Spleen (tissue), 11 donors: ENCODE results near the gene OR5J2. TPM values are rescaled to one million over a fixed set of nuclear protein-coding genes. Genes with fewer than 3 reads are reported as not detected.

Experiments
- DNase-seq: peaks from one replicate; pipeline ENCODE4 v3.0.0-alpha.2; 2020
- H3K27ac ChIP-seq, 8 donors: fragments of 200-600 bp; sonication (generic) in 7 of 8; 1 replicate in 4 of 8; 2 replicates in 4 of 8; pipeline versions ENCODE4 v1.5.0 to v1.8.0; 2016 to 2021; ENCODE audit warnings: inconsistent platforms in 4 of 8, mild to moderate bottlenecking in 4 of 8, moderate library complexity in 1 of 8
- H3K27me3 ChIP-seq, 7 donors: fragments of 200-600 bp; sonication (generic) in 6 of 7; replicated peaks in 1 of 7; 1 replicate in 4 of 7; 2 replicates in 3 of 7; pipeline versions ENCODE4 v1.5.0 to v1.8.0; 2016 to 2021; ENCODE audit warnings: inconsistent platforms in 3 of 7, mild to moderate bottlenecking in 1 of 7
- H3K36me3 ChIP-seq, 6 donors: fragments of 200-600 bp; sonication (generic) in 5 of 6; 1 replicate in 4 of 6; 2 replicates in 2 of 6; pipeline versions ENCODE4 v1.5.0 to v1.8.0; 2016 to 2021; ENCODE audit warnings: inconsistent platforms in 2 of 6
- H3K4me1 ChIP-seq, 6 donors: fragments of 200-600 bp; sonication (generic) in 5 of 6; 1 replicate in 3 of 6; 2 replicates in 3 of 6; pipeline versions ENCODE4 v1.5.0 to v1.8.0; 2016 to 2021; ENCODE audit warnings: inconsistent platforms in 3 of 6
- H3K4me3 ChIP-seq, 8 donors: fragments of 200-600 bp; sonication (generic) in 7 of 8; 1 replicate in 4 of 8; 2 replicates in 4 of 8; pipeline versions ENCODE4 v1.5.0 to v1.8.0; 2016 to 2021; ENCODE audit warnings: inconsistent platforms in 4 of 8, mild to moderate bottlenecking in 4 of 8, moderate library complexity in 2 of 8
- H3K9me3 ChIP-seq, 8 donors: fragments of 200-600 bp; sonication (generic) in 7 of 8; 1 replicate in 4 of 8; 2 replicates in 4 of 8; pipeline versions ENCODE4 v1.5.0 to v1.8.0; 2016 to 2021; ENCODE audit warnings: inconsistent platforms in 4 of 8
- CTCF ChIP-seq, 11 experiments: fragments of 200-600 bp in 7 of 11; fragments of 450-650 bp in 4 of 11; sonication (generic) in 4 of 11; IDR thresholded peaks in 8 of 11; conservative IDR thresholded peaks in 3 of 11; 1 replicate in 7 of 11; 2 replicates in 4 of 11; pipeline versions ENCODE4 v1.4.0 to v1.8.0; 2016 to 2021; ENCODE audit warnings: antibody characterized with exemption in 11 of 11, inconsistent platforms in 4 of 11, mild to moderate bottlenecking in 1 of 11
- POLR2A ChIP-seq, 3 donors: fragments of 450-650 bp; IDR thresholded peaks; one replicate each; pipeline ENCODE4 v1.5.1; 2017; ENCODE audit warnings: antibody characterized with exemption in 3 of 3, mild to moderate bottlenecking in 1 of 3
- POLR2AphosphoS5 ChIP-seq, 3 donors: sonication (generic); formaldehyde crosslinking; IDR thresholded peaks; one replicate each; pipeline ENCODE4 v1.5.1; 2017; ENCODE audit warnings: antibody characterized with exemption in 3 of 3
- WGBS, 5 donors: extraction: QIAGEN DNeasy Blood & Tissue Kit in 3 of 5; methylation state at CpG; one replicate each; pipeline versions ENCODE4 v1.1.5 to v1.1.7; 2013 to 2018; 5-methylcytosine and 5-hydroxymethylcytosine counted together
- intact Hi-C: fragments of 100-400 bp; cut with DNase I; formaldehyde crosslinking; loops from one replicate; pipeline ENCODE4 v1.15.0; 2023; ENCODE audit warnings: low total_unique reads
- polyA plus RNA-seq, 3 donors: library from polyadenylated mRNA; stranded (reverse); fragments of 200-250 nt; gene quantifications; one replicate each; pipeline ENCODE4 v1.2.1, GENCODE V29; 2013
- total RNA-seq, 7 donors: library from RNA; depleted of rRNA in 3 of 7; stranded (reverse); fragments of >200 nt in 3 of 7; fragmentation: NEBNext Ultra II Directional in 4 of 7; extraction: Animal tissue kit (Norgen Biotek cat#: 25700) in 4 of 7; gene quantifications; one replicate each; pipeline versions ENCODE4 v1.1.0 to v1.2.1, GENCODE V29; 2016 to 2021
- donor health status: healthy with polysubstance abuse.
- donor health status: DM: no; HTN: no; CAD: no; lungs with moderate emphysema.
- donor health status: DM: no; HTN: no; CAD: no.
- donor health status: Bipolar disorder and iron deficiency.
- donor health status: healthy.
- donor health status: DM: no; HTN: no; CAD: no.
- donor health status: DM: yes; HTN: yes; CAD: no.

Gene OR5J2
- total and polyA plus RNA-seq, 10 donors = not detected

GRCh38 chr11:56152333-56152732 lies 24.1 kb upstream of the OR5J2 start:
- H3K9me3 ChIP-seq = peaks cover 0 to 86% (median 60%) of the 10 kb centered on the region in 8 donors
- WGBS, 5 donors = 91 to 97% (median 92%) methylated on average over 15 of the region's 15 CpGs
- intact Hi-C loops = no loop called here
- H3K27me3 ChIP-seq = no peaks in the 10 kb centered on the region
- H3K36me3 ChIP-seq = no peaks in the 10 kb centered on the region
- DNase-seq = peak; percentile 51
- H3K4me3 ChIP-seq = no peak overlapping the region
- H3K27ac ChIP-seq = no peak overlapping the region
- TF ChIP-seq POLR2AphosphoS5 (IDR thresholded peaks at IDR 0.05) = no peak
- H3K4me1 ChIP-seq = no peaks in the 10 kb centered on the region

GRCh38 chr11:56160217-56160616 lies 16.2 kb upstream of the OR5J2 start, which contains the start of gene OR8K5:
Gene OR8K5 (minus strand): TSS chr11:56160317. CDS start chr11:56160317, 0 bp downstream.
- intact Hi-C loops = no loop called here
- Histone ChIP-seq H3K4me3 (no peak within 1 kb of the TSS), H3K27ac (no peak within 1 kb of the TSS), H3K36me3 (no peaks in the 10 kb centered on the region), H3K4me1 (no peaks in the 10 kb centered on the region), H3K9me3 (peaks cover 0 to 45% (median 30%) of the 10 kb centered on the region in 8 donors), H3K27me3 (no peaks in the 10 kb centered on the region)
- TF ChIP-seq POLR2AphosphoS5 (IDR thresholded peaks at IDR 0.05) (no peak), POLR2A (IDR thresholded peaks at IDR 0.05) (no peak), CTCF (IDR thresholded peaks at IDR 0.05 in 8 of 11, conservative IDR thresholded peaks at IDR 0.05 in 3 of 11) (no peak)
- WGBS, 5 donors = 75 to 88% (median 83%) methylated on average over 3 of the region's 3 CpGs
- no peak for DNase-seq

GRCh38 chr11:56163804-56164203 lies 12.6 kb upstream of the OR5J2 start:
- Histone ChIP-seq H3K4me1 (no peaks in the 10 kb centered on the region), H3K4me3 (no peak overlapping the region), H3K27me3 (no peaks in the 10 kb centered on the region), H3K9me3 (peaks cover 0 to 24% (median 9%) of the 10 kb centered on the region in 8 donors), H3K27ac (no peak overlapping the region), H3K36me3 (no peaks in the 10 kb centered on the region)
- TF ChIP-seq CTCF (IDR thresholded peaks at IDR 0.05 in 8 of 11, conservative IDR thresholded peaks at IDR 0.05 in 3 of 11) (no peak), POLR2AphosphoS5 (IDR thresholded peaks at IDR 0.05) (no peak), POLR2A (IDR thresholded peaks at IDR 0.05) (no peak)
- no peak for DNase-seq
- intact Hi-C loops = no loop called here
- 39 to 72% (median 55%) methylated on average over 3 of the region's 3 CpGs for WGBS, 5 donors

GRCh38 chr11:56172256-56172830 lies 4.1 kb upstream of the OR5J2 start:
- TF ChIP-seq POLR2A (IDR thresholded peaks at IDR 0.05) (no peak), CTCF (IDR thresholded peaks at IDR 0.05 in 8 of 11, conservative IDR thresholded peaks at IDR 0.05 in 3 of 11) (no peak), POLR2AphosphoS5 (IDR thresholded peaks at IDR 0.05) (no peak)
- no peak overlapping the region for H3K4me3 ChIP-seq
- no peaks in the 10 kb centered on the region for H3K4me1 ChIP-seq
- H3K27ac ChIP-seq = no peak overlapping the region
- H3K9me3 ChIP-seq = peaks cover 0 to 27% (median 17%) of the 10 kb centered on the region in 8 donors
- intact Hi-C loops = no loop called here
- H3K36me3 ChIP-seq = no peaks in the 10 kb centered on the region
- WGBS, 5 donors = 63 to 74% (median 68%) methylated on average over 3 of the region's 3 CpGs
- no peak for DNase-seq
- H3K27me3 ChIP-seq = no peaks in the 10 kb centered on the region
